Spinal cord (tissue), 10 donors: ENCODE measurements around the gene INPP4B. TPM values are rescaled to one million over a fixed set of nuclear protein-coding genes. Genes with fewer than 3 reads are reported as not detected.

ENCODE experiments used
- DNase-seq, 6 donors: peaks; one replicate each; pipeline versions ENCODE4 v3.0.0 to v3.0.0-alpha.2; 2013 to 2015; ENCODE audit warnings: low spot score in 6 of 6, low read depth in 4 of 6
- H3K27ac ChIP-seq: one replicate; pipeline ENCODE4 v1.5.1; 2013; ENCODE audit warnings: low read depth, low read length, control low read depth
- H3K27me3 ChIP-seq: one replicate; pipeline ENCODE4 v1.6.1; 2013; ENCODE audit warnings: low read length; ENCODE audit not compliant: control insufficient read depth, insufficient read depth
- H3K36me3 ChIP-seq: one replicate; pipeline ENCODE4 v1.6.1; 2013; ENCODE audit warnings: low read length; ENCODE audit not compliant: control insufficient read depth, insufficient read depth
- H3K4me1 ChIP-seq: one replicate; pipeline ENCODE4 v1.6.1; 2013; ENCODE audit warnings: low read length; ENCODE audit not compliant: control insufficient read depth, insufficient read depth
- H3K4me3 ChIP-seq: one replicate; pipeline ENCODE4 v1.5.1; 2013; ENCODE audit warnings: low read depth, low read length, control low read depth
- H3K9me3 ChIP-seq: one replicate; pipeline ENCODE4 v1.6.1; 2013; ENCODE audit warnings: low read length; ENCODE audit not compliant: control insufficient read depth, insufficient read depth
- WGBS: methylation state at CpG from one replicate; pipeline ENCODE4 v1.1.5; 2013; ENCODE audit warnings: missing lambda C conversion rate; ENCODE audit not compliant: insufficient coverage; 5-methylcytosine and 5-hydroxymethylcytosine counted together
- polyA plus RNA-seq, 2 donors: library from polyadenylated mRNA; unstranded; fragments of 120-200 nt; gene quantifications; one replicate each; pipeline ENCODE4 v1.2.1, GENCODE V29; 2013; ENCODE audit not compliant: insufficient read length in 2 of 2
- total RNA-seq, 2 donors: library from RNA; depleted of rRNA in 1 of 2; stranded (reverse); fragments of 120-200 nt in 1 of 2; fragments of >200 nt in 1 of 2; gene quantifications; one replicate each; pipeline versions ENCODE4 v1.2.3 to v1.2.4, GENCODE V29; 2013 to 2014
- donor health status: healthy.

The INPP4B gene
- total and polyA plus RNA-seq, 4 donors = 5.7 to 29.4 (median 14.5) TPM

GRCh38 chr4:142282870-142283431 is 563.1 kb downstream of the INPP4B start:
- Histone ChIP-seq H3K27ac (no peak overlapping the region), H3K4me1 (no peaks in the 10 kb centered on the region), H3K9me3 (no peaks in the 10 kb centered on the region), H3K4me3 (no peak overlapping the region), H3K27me3 (no peaks in the 10 kb centered on the region), H3K36me3 (no peaks in the 10 kb centered on the region)
- peak in 2 of 6 donors; percentile 26 to 48 for DNase-seq
- WGBS = 0% methylated on average over 1 of the region's 2 CpGs

DNA sequence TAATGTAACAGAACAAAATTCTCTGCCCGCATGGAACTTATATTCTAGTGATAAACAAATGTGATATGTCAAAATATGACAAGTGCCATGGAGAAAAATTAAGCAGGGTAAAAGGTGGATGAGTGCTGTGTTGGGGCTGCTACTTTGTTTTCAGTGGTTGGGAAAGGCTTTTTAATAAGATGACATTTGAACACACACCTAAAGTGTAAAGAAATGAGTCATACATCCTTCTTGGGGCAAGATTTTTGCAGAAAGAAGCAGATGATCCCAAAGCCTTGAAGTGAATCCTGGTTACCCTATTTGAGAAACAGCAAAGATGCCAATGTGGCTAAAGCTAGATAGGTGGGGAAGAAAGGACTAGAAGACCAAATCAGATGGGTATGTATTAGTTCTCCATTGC is 564.1 kb downstream of the INPP4B start:
- no CpG with 5 or more reads among the region's 1 CpG for WGBS
- Histone ChIP-seq H3K4me3 (no peak overlapping the region), H3K4me1 (no peaks in the 10 kb centered on the region), H3K27ac (no peak overlapping the region), H3K36me3 (no peaks in the 10 kb centered on the region), H3K27me3 (no peaks in the 10 kb centered on the region), H3K9me3 (no peaks in the 10 kb centered on the region)
- no peak for DNase-seq

DNA sequence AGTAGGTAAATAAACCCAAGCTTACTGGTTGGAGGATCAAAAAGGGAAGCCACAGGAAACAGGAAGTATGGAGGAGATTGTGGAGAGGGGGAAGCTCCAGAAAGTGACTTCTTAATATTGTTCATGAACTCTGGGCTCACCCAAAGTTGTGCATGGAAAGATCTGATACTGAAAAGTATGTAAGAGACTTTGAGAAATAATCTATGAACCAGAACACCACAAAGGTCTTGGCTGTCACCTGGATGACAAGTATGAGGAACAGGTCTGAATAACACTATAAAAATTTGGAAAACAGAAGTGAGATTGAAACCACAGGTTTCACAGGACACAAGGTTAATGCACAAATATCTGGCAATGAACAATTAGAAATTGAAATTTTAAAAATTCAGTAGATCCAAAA is 567.4 kb downstream of the INPP4B start:
- H3K27me3 ChIP-seq = no peaks in the 10 kb centered on the region
- no peak overlapping the region for H3K4me3 ChIP-seq
- no peak overlapping the region for H3K27ac ChIP-seq

DNA sequence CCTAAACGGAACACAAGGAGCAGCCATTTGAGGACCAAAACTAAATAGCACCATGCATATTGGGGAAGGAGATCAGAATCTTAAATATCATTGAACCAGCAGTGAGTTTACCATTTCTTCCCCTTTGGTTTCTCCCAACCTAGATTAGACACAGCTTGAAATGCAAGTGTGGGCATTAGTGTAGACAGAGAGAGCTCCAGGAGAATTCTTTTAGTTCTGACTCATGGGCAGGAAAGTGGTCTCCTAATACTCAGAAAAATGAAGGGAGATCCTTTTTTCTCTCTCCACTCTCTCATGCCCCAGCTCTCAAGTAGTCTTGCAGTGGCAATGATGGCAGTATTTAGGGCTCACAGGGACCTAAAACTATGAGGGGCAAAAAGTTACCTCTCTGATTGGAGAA is 567.9 kb downstream of the INPP4B start:
- no CpG with 5 or more reads among the region's 1 CpG for WGBS
- Histone ChIP-seq H3K27me3 (no peaks in the 10 kb centered on the region), H3K36me3 (no peaks in the 10 kb centered on the region), H3K9me3 (no peaks in the 10 kb centered on the region), H3K4me1 (no peaks in the 10 kb centered on the region), H3K4me3 (no peak overlapping the region), H3K27ac (no peak overlapping the region)
- no peak for DNase-seq

More for the DNA sequence above, 567.4 kb downstream of the INPP4B start:
- Histone ChIP-seq H3K36me3 (no peaks in the 10 kb centered on the region), H3K4me1 (no peaks in the 10 kb centered on the region), H3K9me3 (no peaks in the 10 kb centered on the region)
- DNase-seq = no peak

DNA sequence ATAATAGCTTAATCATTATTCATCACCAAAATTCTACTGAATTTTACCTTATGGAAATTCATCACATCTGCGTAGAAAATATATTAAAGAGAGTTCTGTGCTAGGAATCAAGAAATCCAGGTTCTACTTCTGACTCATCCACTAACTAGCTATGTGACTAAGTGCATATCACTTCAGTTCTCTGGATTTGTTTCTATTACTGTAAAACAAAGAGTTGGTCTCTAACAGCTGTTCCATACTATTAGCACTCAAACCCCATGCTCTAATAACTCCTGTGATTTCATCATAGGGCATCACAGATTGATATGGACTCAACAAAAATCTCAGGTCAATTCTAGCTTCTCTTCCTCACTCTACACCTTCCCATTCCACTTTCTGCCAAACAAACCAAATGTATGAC is 572.0 kb downstream of the INPP4B start:
- Histone ChIP-seq H3K9me3 (no peaks in the 10 kb centered on the region), H3K36me3 (no peaks in the 10 kb centered on the region), H3K4me1 (no peaks in the 10 kb centered on the region), H3K27ac (no peak overlapping the region), H3K4me3 (no peak overlapping the region), H3K27me3 (no peaks in the 10 kb centered on the region)
- DNase-seq = no peak
- WGBS = no CpG with 5 or more reads among the region's 1 CpG

DNA sequence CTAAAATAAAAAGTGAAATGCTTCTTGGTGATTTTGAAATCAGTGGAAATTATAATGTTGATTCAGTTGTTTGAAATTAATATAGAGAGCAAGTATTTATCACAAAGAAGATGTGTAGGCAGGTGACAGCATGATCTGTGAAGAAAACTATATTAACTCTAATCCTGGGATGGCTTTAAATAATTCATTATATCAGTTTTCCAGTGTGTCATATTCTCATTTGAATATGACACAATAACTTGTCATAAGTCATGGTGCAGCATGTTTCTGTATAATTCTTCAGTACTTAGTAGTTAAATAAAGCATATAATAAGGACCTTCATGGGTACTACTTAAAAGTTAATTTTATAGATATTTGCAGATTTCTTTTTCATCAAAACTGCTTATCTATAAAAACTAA is 573.6 kb downstream of the INPP4B start:
- no peaks in the 10 kb centered on the region for H3K9me3 ChIP-seq
- no peaks in the 10 kb centered on the region for H3K36me3 ChIP-seq
- H3K27me3 ChIP-seq = no peaks in the 10 kb centered on the region
- no peak overlapping the region for H3K27ac ChIP-seq
- no peak for DNase-seq
- H3K4me1 ChIP-seq = no peaks in the 10 kb centered on the region
- no peak overlapping the region for H3K4me3 ChIP-seq

DNA sequence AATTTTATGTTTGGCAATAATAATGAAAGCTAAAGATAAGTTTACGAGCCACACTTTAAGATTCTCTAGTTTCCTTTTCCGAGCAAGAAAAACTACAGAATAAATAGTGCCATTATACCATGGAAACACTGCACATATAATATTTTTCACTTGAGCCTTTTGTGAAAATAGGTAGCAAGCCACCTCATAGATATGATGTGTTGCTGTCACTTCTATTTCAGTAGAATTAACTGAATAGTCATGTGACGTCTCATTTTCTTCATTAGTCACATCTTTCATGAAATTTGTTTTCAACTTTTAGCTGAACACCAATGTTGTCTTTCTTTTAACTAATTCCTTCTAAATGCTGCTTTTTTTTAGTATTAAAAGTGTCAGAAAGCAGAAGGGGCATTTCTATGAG is 574.3 kb downstream of the INPP4B start:
- no peak overlapping the region for H3K4me3 ChIP-seq

GRCh38 chr4:142267101-142267500 is 579.0 kb downstream of the INPP4B start:
- no peak for DNase-seq
- Histone ChIP-seq H3K4me3 (no peak overlapping the region), H3K4me1 (no peaks in the 10 kb centered on the region), H3K36me3 (no peaks in the 10 kb centered on the region), H3K27ac (no peak overlapping the region), H3K9me3 (no peaks in the 10 kb centered on the region), H3K27me3 (no peaks in the 10 kb centered on the region)
- no CpG with 5 or more reads among the region's 3 CpGs for WGBS

More for the DNA sequence above, 574.3 kb downstream of the INPP4B start:
- no peak for DNase-seq
- Histone ChIP-seq H3K36me3 (no peaks in the 10 kb centered on the region), H3K9me3 (no peaks in the 10 kb centered on the region), H3K27ac (no peak overlapping the region), H3K27me3 (no peaks in the 10 kb centered on the region), H3K4me1 (no peaks in the 10 kb centered on the region)
- WGBS = no CpG with 5 or more reads among the region's 3 CpGs

DNA sequence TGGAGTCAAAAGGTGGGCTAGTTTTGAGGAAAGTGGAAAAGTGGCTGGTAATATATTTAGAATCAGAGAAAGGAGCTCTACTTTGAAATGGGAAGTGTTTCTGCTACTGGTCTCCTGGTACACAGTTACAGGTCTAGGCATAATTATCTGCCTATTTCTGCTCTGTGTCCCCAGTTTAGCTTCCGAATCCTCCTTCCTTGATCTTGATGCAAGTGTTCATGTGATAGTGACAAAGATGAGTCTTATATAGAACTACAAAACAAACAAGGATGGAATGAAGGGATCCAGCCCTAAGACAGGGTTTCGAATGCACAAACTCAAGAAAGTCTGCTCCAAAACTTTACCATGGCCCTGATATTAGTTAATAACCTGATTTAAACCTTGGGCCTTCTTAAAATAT is 580.2 kb downstream of the INPP4B start:
- WGBS = no CpG with 5 or more reads among the region's 2 CpGs
- Histone ChIP-seq H3K4me1 (no peaks in the 10 kb centered on the region), H3K9me3 (no peaks in the 10 kb centered on the region), H3K27me3 (no peaks in the 10 kb centered on the region), H3K4me3 (no peak overlapping the region), H3K36me3 (no peaks in the 10 kb centered on the region), H3K27ac (no peak overlapping the region)
- no peak for DNase-seq

DNA sequence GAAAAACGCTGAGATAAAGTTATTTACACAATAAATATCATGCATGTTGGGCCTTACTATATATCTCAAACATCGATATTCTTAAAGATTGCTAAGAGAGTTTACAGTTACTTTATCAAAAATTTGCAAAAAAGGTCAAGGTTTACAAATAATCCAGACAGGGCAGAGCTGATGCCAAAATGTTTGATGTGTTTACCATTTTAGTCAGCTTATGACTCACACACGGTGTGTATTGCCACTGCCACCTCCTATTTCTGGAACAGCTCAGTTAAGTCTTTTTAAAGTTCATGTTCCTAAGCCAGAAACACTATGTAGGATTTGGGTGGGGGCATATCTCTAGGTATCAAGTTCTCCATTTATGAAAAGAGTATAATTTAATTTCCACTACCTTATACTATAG is 580.6 kb downstream of the INPP4B start:
- no peak for DNase-seq
- Histone ChIP-seq H3K27me3 (no peaks in the 10 kb centered on the region), H3K4me3 (no peak overlapping the region), H3K36me3 (no peaks in the 10 kb centered on the region), H3K27ac (no peak overlapping the region), H3K9me3 (no peaks in the 10 kb centered on the region), H3K4me1 (no peaks in the 10 kb centered on the region)
- no CpG with 5 or more reads among the region's 3 CpGs for WGBS
